H1 (cell line): ENCODE measurements around the gene C6orf163.

ENCODE experiments used
- CEBPB ChIP-seq: IDR thresholded peaks from 2 replicates; pipeline ENCODE4 v1.6.1; 2012; ENCODE audit warnings: low read depth, low read length
- CTCF ChIP-seq, 3 experiments: IDR thresholded peaks; 1 replicate in 2 of 3; 2 replicates in 1 of 3; pipeline versions ENCODE4 v1.5.1 to v1.6.1; 2011; ENCODE audit warnings: low read length in 3 of 3, mild to moderate bottlenecking in 3 of 3, inconsistent platforms in 2 of 3, low read depth in 1 of 3, moderate library complexity in 1 of 3; ENCODE audit not compliant: insufficient read depth in 1 of 3; ENCODE audit errors: control extremely low read depth in 1 of 3
- EGR1 ChIP-seq: IDR thresholded peaks from 2 replicates; pipeline ENCODE4 v1.6.1; 2011; ENCODE audit warnings: low read depth, low read length, borderline replicate concordance
- EP300 ChIP-seq, 2 experiments: IDR thresholded peaks; 1 replicate in 1 of 2; 2 replicates in 1 of 2; pipeline ENCODE4 v1.6.1; 2011 to 2012; ENCODE audit warnings: low read depth in 2 of 2, low read length in 2 of 2, mild to moderate bottlenecking in 2 of 2, borderline replicate concordance in 1 of 2, inconsistent platforms in 1 of 2, moderate library complexity in 1 of 2
- EZH2 ChIP-seq: fragments of 200-600 bp; sonication (generic); IDR thresholded peaks from 2 replicates; pipeline ENCODE4 v1.7.1; 2012; ENCODE audit warnings: low read depth, mild to moderate bottlenecking, moderate library complexity, low read length, inconsistent platforms; ENCODE audit not compliant: severe bottlenecking
- HDAC2 ChIP-seq, 2 experiments: fragments of 300-600 bp in 1 of 2; sonication (generic) in 1 of 2; IDR thresholded peaks; 2 replicates each; pipeline ENCODE4 v1.6.1; 2011 to 2012; ENCODE audit warnings: low read depth in 2 of 2, low read length in 2 of 2, mild to moderate bottlenecking in 2 of 2, moderate library complexity in 2 of 2, borderline replicate concordance in 1 of 2, inconsistent platforms in 1 of 2
- KDM1A ChIP-seq: fragments of 200-600, 300-600 bp; sonication (generic); IDR thresholded peaks from 2 replicates; pipeline ENCODE4 v1.7.1; 2016; ENCODE audit warnings: mild to moderate bottlenecking, low read length, borderline replicate concordance
- NRF1 ChIP-seq: IDR thresholded peaks from 2 replicates; pipeline ENCODE4 v1.6.1; 2011; ENCODE audit warnings: mild to moderate bottlenecking, low read depth, low read length, improper control_type of control experiment
- RNF2 ChIP-seq: fragments of 200-900, 300-1000 bp; sonication (generic); IDR thresholded peaks from 2 replicates; pipeline ENCODE4 v1.7.1; 2016; ENCODE audit warnings: borderline replicate concordance, low read depth, mild to moderate bottlenecking, antibody characterized with exemption, low read length; ENCODE audit not compliant: poor library complexity, severe bottlenecking; ENCODE audit errors: missing control alignments
- SRF ChIP-seq: IDR thresholded peaks from 2 replicates; pipeline ENCODE4 v1.6.1; 2011; ENCODE audit warnings: mild to moderate bottlenecking, low read depth, low read length, moderate library complexity
- TAF1 ChIP-seq: IDR thresholded peaks from 2 replicates; pipeline ENCODE4 v1.6.1; 2011; ENCODE audit warnings: mild to moderate bottlenecking, low read depth, low read length
- YY1 ChIP-seq: IDR thresholded peaks from 2 replicates; pipeline ENCODE4 v1.6.1; 2011; ENCODE audit warnings: low read depth, mild to moderate bottlenecking, low read length
- ZNF274 ChIP-seq: IDR thresholded peaks from 2 replicates; pipeline ENCODE4 v1.7.0; 2012; ENCODE audit warnings: low read length, borderline replicate concordance; ENCODE audit errors: extremely low read depth

DNA sequence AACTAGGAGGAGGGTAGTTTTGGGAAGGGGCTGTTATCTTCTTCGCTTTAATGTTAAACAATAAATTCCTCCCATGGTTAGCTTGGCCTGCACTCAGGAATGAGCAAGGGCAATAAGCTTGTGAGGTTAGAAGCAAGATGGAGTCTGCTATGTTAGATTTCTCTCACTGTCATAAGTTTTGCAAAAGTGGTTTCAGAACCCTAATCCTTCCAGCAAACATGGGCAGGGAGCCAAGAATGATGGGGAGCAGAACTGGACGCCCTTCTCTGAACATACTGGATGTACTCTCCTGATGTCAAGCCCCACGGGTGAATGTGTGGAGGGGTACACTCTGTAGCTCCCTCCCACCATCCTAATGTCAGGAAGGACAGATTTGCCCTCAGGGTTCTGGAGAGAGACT lies 22.3 kb downstream of the C6orf163 start:
- TF ChIP-seq EGR1 (no peak), KDM1A (no peak), NRF1 (no peak), EZH2 (no peak), RNF2 (no peak), CTCF (IDR thresholded peaks at IDR 0.05; ENCODE audit: control extremely low read depth in 1 of 3, insufficient read depth in 1 of 3, low read depth in 1 of 3, low read length in 3 of 3) (no peak), HDAC2 (IDR thresholded peaks at IDR 0.05; ENCODE audit: borderline replicate concordance in 1 of 2, low read depth in 2 of 2, low read length in 2 of 2) (no peak), CEBPB (no peak), EP300 (IDR thresholded peaks at IDR 0.05; ENCODE audit: borderline replicate concordance in 1 of 2, low read depth in 2 of 2, low read length in 2 of 2) (no peak), ZNF274 (no peak), YY1 (no peak), TAF1 (no peak), SRF (no peak)
